SK-N-MC (cell line): ENCODE data around the gene NOX4.

Source experiments
- EZH2 ChIP-seq: fragments of 200-600 bp; sonication (generic); IDR thresholded peaks from one replicate; pipeline ENCODE4 v1.6.1; 2017; ENCODE audit warnings: antibody characterized with exemption
- FOXP2 ChIP-seq: optimal IDR thresholded peaks from 2 replicates; pipeline ENCODE3; 2011; ENCODE audit warnings: mild to moderate bottlenecking, moderate library complexity; ENCODE audit not compliant: insufficient read depth; ENCODE audit errors: extremely low read length, control extremely low read depth
- POLR2AphosphoS5 ChIP-seq: IDR thresholded peaks from 2 replicates; pipeline ENCODE4 v1.6.1; 2012; ENCODE audit warnings: mild to moderate bottlenecking, low read depth, low read length, borderline replicate concordance

- TF ChIP-seq EZH2 (no peak), POLR2AphosphoS5 (no peak), FOXP2 (no peak)
Measured at GRCh38 chr11:89535221-89535620, 44.0 kb upstream of the NOX4 start.
